ENCODE data around the gene TRIP13. TPM values are rescaled to one million over a fixed set of nuclear protein-coding genes. Genes with fewer than 3 reads are reported as not detected.

The TRIP13 gene
- total RNA-seq, 2 experiments from 2014 or later: 0.47 to 0.66 TPM

DNA sequence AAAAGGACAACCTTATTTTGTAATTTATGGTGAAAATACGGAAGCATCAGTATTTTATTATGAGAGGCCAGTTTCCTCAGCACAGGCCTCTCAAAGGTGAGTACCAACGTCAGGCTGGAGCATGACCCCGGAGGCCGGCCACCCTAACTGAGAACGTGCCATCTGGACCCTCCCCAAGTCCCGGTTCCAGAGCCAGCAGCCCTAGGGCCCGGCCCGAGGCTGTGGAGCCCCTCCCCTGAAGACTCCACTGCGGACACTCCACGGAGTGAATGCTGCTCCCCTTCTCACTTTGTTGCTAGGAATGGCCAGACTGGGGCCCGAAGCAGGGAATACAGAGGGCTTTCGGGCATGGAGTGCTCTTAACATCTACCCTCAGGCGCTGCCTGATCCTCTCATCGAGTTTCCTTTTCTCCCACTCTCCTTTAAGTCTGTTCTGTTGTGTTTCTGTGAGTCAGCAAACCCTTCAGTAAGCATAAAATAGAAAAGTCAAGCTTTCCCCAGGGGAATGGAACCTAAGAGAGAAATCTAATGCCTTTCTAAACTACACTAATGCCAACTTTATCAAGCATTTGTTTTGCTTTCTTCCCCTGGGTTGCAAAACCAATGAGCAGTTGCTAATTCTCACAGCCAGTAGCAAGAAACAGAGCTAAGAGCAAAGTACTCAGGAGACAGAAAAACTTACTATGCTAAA is 4.6 kb upstream of the TRIP13 start:
- peaks cover 0 to 5% of the 10 kb centered on the region in 2 experiments for H3K9me3 ChIP-seq (ENCODE audit: control insufficient read depth in 1 of 2, insufficient read depth in 1 of 2, low read length in 2 of 2)
- Mint-ChIP-seq H3K9me3 (no peaks in the 10 kb centered on the region), H3K4me3 (peak overlapping the region; percentile 51), H3K36me3 (ENCODE audit: low read depth) (peaks cover 77% of the 10 kb centered on the region), H3K27ac (peak overlapping the region; percentile 63), H3K4me1 (ENCODE audit: low read depth) (peaks cover 33% of the 10 kb centered on the region), H3K27me3 (no peaks in the 10 kb centered on the region)
- H3K4me1 ChIP-seq (ENCODE audit: insufficient read depth, low read length): peaks cover 30% of the 10 kb centered on the region
- DNase-seq (no peak), ATAC-seq (ENCODE audit: poor library complexity) (no peak)
- H3K4me3 ChIP-seq (ENCODE audit: low read length): no peak overlapping the region
- H3K36me3 ChIP-seq (ENCODE audit: insufficient read depth, low read length): peaks cover 82% of the 10 kb centered on the region
- TF ChIP-seq CTCF (IDR thresholded peaks at IDR 0.05): no peak
- no peaks in the 10 kb centered on the region for H3K27me3 ChIP-seq (ENCODE audit: control insufficient read depth in 1 of 2, insufficient read depth in 2 of 2, low read length in 2 of 2)
- H3K27ac ChIP-seq (ENCODE audit: low read depth in 1 of 2, low read length in 2 of 2): no peak overlapping the region
- intact Hi-C loops (cut with DNase I, micrococcal nuclease): loop anchor here in 1 of 2 experiments (5.0 kb wide), 1 partner anchor 426 kb away; no protein-coding TSS in a partner anchor
- POLR2A ChIA-PET: no interaction called here
- CTCF ChIA-PET: interaction anchor here (0.9 kb wide), 1 partner anchor 219 kb away, joined by 3 read pairs; no protein-coding TSS in a partner anchor

GRCh38 chr5:888638-889035 is 4.0 kb upstream of the TRIP13 start:
- CTCF ChIA-PET: interaction anchor here (0.9 kb wide), 1 partner anchor 219 kb away, joined by 3 read pairs; no protein-coding TSS in a partner anchor
- peaks cover 0 to 3% of the 10 kb centered on the region in 2 experiments for H3K9me3 ChIP-seq (ENCODE audit: control insufficient read depth in 1 of 2, insufficient read depth in 1 of 2, low read length in 2 of 2)
- Mint-ChIP-seq H3K27me3 (no peaks in the 10 kb centered on the region), H3K4me1 (ENCODE audit: low read depth) (peaks cover 30% of the 10 kb centered on the region), H3K9me3 (no peaks in the 10 kb centered on the region), H3K27ac (peak overlapping the region; percentile 63), H3K4me3 (peak overlapping the region; percentile 46), H3K36me3 (ENCODE audit: low read depth) (peaks cover 72% of the 10 kb centered on the region)
- H3K4me3 ChIP-seq (ENCODE audit: low read length): no peak overlapping the region
- no peak for ATAC-seq (ENCODE audit: poor library complexity)
- POLR2A ChIA-PET: no interaction called here
- H3K36me3 ChIP-seq (ENCODE audit: insufficient read depth, low read length): peaks cover 77% of the 10 kb centered on the region
- H3K27ac ChIP-seq (ENCODE audit: low read depth in 1 of 2, low read length in 2 of 2): no peak overlapping the region
- no peaks in the 10 kb centered on the region for H3K27me3 ChIP-seq (ENCODE audit: control insufficient read depth in 1 of 2, insufficient read depth in 2 of 2, low read length in 2 of 2)
- intact Hi-C loops (cut with DNase I, micrococcal nuclease): loop anchor here in 1 of 2 experiments (5.0 kb wide), 1 partner anchor 426 kb away; no protein-coding TSS in a partner anchor
- peaks cover 35% of the 10 kb centered on the region for H3K4me1 ChIP-seq (ENCODE audit: insufficient read depth, low read length)
- no peak for DNase-seq
- TF ChIP-seq CTCF (IDR thresholded peaks at IDR 0.05): no peak

DNA sequence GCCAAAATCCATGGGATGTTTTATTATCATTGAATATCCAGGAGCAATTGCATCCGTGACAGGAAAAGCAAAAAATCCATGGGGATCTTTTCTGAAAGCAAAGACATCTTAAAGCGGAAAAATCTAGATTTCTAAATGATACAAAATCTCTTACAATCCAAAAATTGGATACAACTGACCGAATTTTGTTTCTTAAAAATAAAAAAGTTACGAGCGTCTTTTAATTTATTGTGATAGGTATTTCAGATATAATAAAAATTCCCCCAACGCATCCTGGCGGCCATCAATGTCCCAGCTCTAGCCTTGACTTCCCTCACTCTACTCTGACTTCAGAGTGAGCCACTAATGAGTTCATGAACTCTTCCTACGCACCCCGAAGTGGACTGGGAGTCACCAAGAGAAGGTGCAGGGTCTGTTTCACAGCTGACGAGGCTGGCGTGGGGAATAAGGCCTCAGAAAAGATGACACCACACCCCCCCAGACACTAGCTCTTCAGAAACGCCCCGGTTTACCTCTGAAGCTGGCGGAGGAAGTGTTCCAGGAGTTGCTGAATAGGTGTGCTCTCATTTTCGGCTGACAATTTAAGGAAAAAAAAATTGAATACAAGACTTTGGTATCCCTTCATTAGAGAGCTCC is 3.5 kb upstream of the TRIP13 start:
- no peak for ATAC-seq (ENCODE audit: poor library complexity)
- peaks cover 30% of the 10 kb centered on the region for H3K4me1 Mint-ChIP-seq (ENCODE audit: low read depth)
- peak overlapping the region; percentile 63 for H3K27ac Mint-ChIP-seq
- H3K4me3 ChIP-seq (ENCODE audit: low read length): no peak overlapping the region
- intact Hi-C loops (cut with DNase I, micrococcal nuclease): loop anchor here in 1 of 2 experiments (5.0 kb wide), 1 partner anchor 427 kb away; no protein-coding TSS in a partner anchor
- ChIA-PET POLR2A (no interaction called here), CTCF (interaction anchor here (0.9 kb wide), 1 partner anchor 220 kb away, joined by 3 read pairs; no protein-coding TSS in a partner anchor)
- no peaks in the 10 kb centered on the region for H3K27me3 Mint-ChIP-seq
- H3K27ac ChIP-seq (ENCODE audit: low read depth in 1 of 2, low read length in 2 of 2): no peak overlapping the region
- H3K4me1 ChIP-seq (ENCODE audit: insufficient read depth, low read length): peaks cover 33% of the 10 kb centered on the region
- no peaks in the 10 kb centered on the region for H3K9me3 Mint-ChIP-seq
- H3K27me3 ChIP-seq (ENCODE audit: control insufficient read depth in 1 of 2, insufficient read depth in 2 of 2, low read length in 2 of 2): no peaks in the 10 kb centered on the region
- H3K36me3 ChIP-seq (ENCODE audit: insufficient read depth, low read length): peaks cover 71% of the 10 kb centered on the region
- peaks cover 66% of the 10 kb centered on the region for H3K36me3 Mint-ChIP-seq (ENCODE audit: low read depth)
- TF ChIP-seq CTCF (IDR thresholded peaks at IDR 0.05): no peak
- no peak for DNase-seq
- H3K4me3 Mint-ChIP-seq: peak overlapping the region; percentile 46
- no peaks in the 10 kb centered on the region for H3K9me3 ChIP-seq (ENCODE audit: control insufficient read depth in 1 of 2, insufficient read depth in 1 of 2, low read length in 2 of 2)
